Hepatocyte (in vitro differentiated cells): ENCODE data around the gene GOPC. TPM values are rescaled to one million over a fixed set of nuclear protein-coding genes. Genes with fewer than 3 reads are reported as not detected.

Experiments
- DNase-seq: peaks from one replicate; pipeline ENCODE4 v3.0.0-alpha.2; 2016; ENCODE audit warnings: low spot score
- H2AFZ ChIP-seq: fragments of 200-600 bp; sonication (generic); 2 replicates; pipeline ENCODE4 v1.6.0; 2016; ENCODE audit warnings: antibody characterized with exemption, mild to moderate bottlenecking
- H3K27ac ChIP-seq: fragments of 200-600 bp; sonication (generic); 2 replicates; pipeline ENCODE4 v1.5.1; 2016; ENCODE audit warnings: mild to moderate bottlenecking
- H3K27me3 ChIP-seq: fragments of 200-600 bp; sonication (generic); 2 replicates; pipeline ENCODE4 v1.6.1; 2016
- H3K36me3 ChIP-seq: fragments of 200-600 bp; sonication (generic); replicated peaks from 2 replicates; pipeline ENCODE4 v1.5.1; 2016; ENCODE audit warnings: low read depth; ENCODE audit not compliant: insufficient read depth
- H3K4me1 ChIP-seq: fragments of 200-600 bp; sonication (generic); 2 replicates; pipeline ENCODE4 v1.5.1; 2016; ENCODE audit warnings: mild to moderate bottlenecking, moderate library complexity; ENCODE audit not compliant: insufficient read depth
- H3K4me2 ChIP-seq: fragments of 200-600 bp; sonication (generic); 2 replicates; pipeline ENCODE4 v1.6.0; 2016
- H3K4me3 ChIP-seq: fragments of 200-600 bp; sonication (generic); 2 replicates; pipeline ENCODE4 v1.5.1; 2016; ENCODE audit warnings: mild to moderate bottlenecking
- H3K79me2 ChIP-seq: fragments of 200-600 bp; sonication (generic); 2 replicates; pipeline ENCODE4 v1.6.0; 2017; ENCODE audit warnings: mild to moderate bottlenecking
- H3K9me2 ChIP-seq: fragments of 200-600 bp; sonication (generic); replicated peaks from 2 replicates; pipeline ENCODE4 v1.6.0; 2017; ENCODE audit warnings: mild to moderate bottlenecking; ENCODE audit not compliant: insufficient read depth
- H3K9me3 ChIP-seq: fragments of 200-600 bp; sonication (generic); 2 replicates; pipeline ENCODE4 v1.5.1; 2016; ENCODE audit warnings: low read depth, mild to moderate bottlenecking
- H4K20me1 ChIP-seq: fragments of 200-600 bp; sonication (generic); 2 replicates; pipeline ENCODE4 v1.6.0; 2016; ENCODE audit warnings: mild to moderate bottlenecking; ENCODE audit not compliant: insufficient read depth, poor library complexity, severe bottlenecking
- CTCF ChIP-seq: fragments of 200-600 bp; sonication (generic); IDR thresholded peaks from 2 replicates; pipeline ENCODE4 v1.5.1; 2016; ENCODE audit warnings: antibody characterized with exemption, mild to moderate bottlenecking; ENCODE audit not compliant: poor library complexity
- EZH2 ChIP-seq: fragments of 200-600 bp; sonication (generic); IDR thresholded peaks from 2 replicates; pipeline ENCODE4 v1.6.1; 2016; ENCODE audit warnings: antibody characterized with exemption, mild to moderate bottlenecking, borderline replicate concordance
- EZH2phosphoT487 ChIP-seq: fragments of 200-600 bp; sonication (generic); IDR thresholded peaks from one replicate; pipeline ENCODE4 v1.6.1; 2018; ENCODE audit warnings: antibody characterized with exemption, mild to moderate bottlenecking, low read depth, moderate library complexity; ENCODE audit not compliant: unreplicated experiment, severe bottlenecking
- WGBS: methylation state at CpG from one replicate; pipeline ENCODE4 v1.1.6; 2016; ENCODE audit warnings: low lambda C conversion rate; ENCODE audit errors: missing lambda C conversion rate; 5-methylcytosine and 5-hydroxymethylcytosine counted together
- polyA plus RNA-seq: library from polyadenylated mRNA; unstranded; fragments of >200 nt; fragmentation: Nextera tagmentation; extraction: Ambion mirVana; gene quantifications from 2 replicates; pipeline ENCODE4 v1.2.1, GENCODE V29; 2016
- total RNA-seq: library from RNA; depleted of rRNA; stranded (reverse); fragments of >200 nt; gene quantifications from 2 replicates; pipeline ENCODE4 v1.2.3, GENCODE V29; 2014

The GOPC gene
- total and polyA plus RNA-seq, 2 experiments from 2014 or later, result 19.7 to 40.8 TPM

- no peaks in the 10 kb centered on the region for H3K27me3 ChIP-seq
- WGBS, result 84% methylated on average over 6 of the region's 6 CpGs
- peak overlapping the region; percentile 78 for H3K4me3 ChIP-seq
- H2AFZ ChIP-seq, result no peak overlapping the region
- peaks cover 69% of the 10 kb centered on the region for H3K79me2 ChIP-seq
- peak overlapping the region; percentile 77 for H3K4me2 ChIP-seq
- H3K27ac ChIP-seq, result no peak overlapping the region
- H3K36me3 ChIP-seq, result no peaks in the 10 kb centered on the region
- H3K9me3 ChIP-seq, result peaks cover 11% of the 10 kb centered on the region
- H3K4me1 ChIP-seq, result no peaks in the 10 kb centered on the region
- H4K20me1 ChIP-seq, result peaks cover 4% of the 10 kb centered on the region
- TF ChIP-seq EZH2phosphoT487 (no peak), CTCF (no peak)
- no peak for DNase-seq
- H3K9me2 ChIP-seq, result no peaks in the 10 kb centered on the region
Observed at GRCh38 chr6:117600008-117600743, 2.1 kb downstream of the GOPC start.

- Histone ChIP-seq H3K79me2 (peaks cover 93% of the 10 kb centered on the region), H3K9me3 (peaks cover 11% of the 10 kb centered on the region), H2AFZ (no peak overlapping the region), H3K4me2 (no peak overlapping the region), H3K27me3 (no peaks in the 10 kb centered on the region), H3K4me1 (no peaks in the 10 kb centered on the region), H3K36me3 (no peaks in the 10 kb centered on the region), H4K20me1 (peaks cover 8% of the 10 kb centered on the region), H3K4me3 (no peak overlapping the region), H3K27ac (no peak overlapping the region), H3K9me2 (no peaks in the 10 kb centered on the region)
- TF ChIP-seq CTCF (no peak), EZH2 (no peak), EZH2phosphoT487 (no peak)
- 95% methylated on average over 2 of the region's 2 CpGs for WGBS
- DNase-seq, result no peak
Observed at GRCh38 chr6:117597755-117598154, 4.6 kb downstream of the GOPC start.

GRCh38 chr6:117595099-117595923 is 7.0 kb downstream of the GOPC start:
- H3K27me3 ChIP-seq, result no peaks in the 10 kb centered on the region
- H3K36me3 ChIP-seq, result no peaks in the 10 kb centered on the region
- peaks cover 11% of the 10 kb centered on the region for H3K9me3 ChIP-seq
- no peaks in the 10 kb centered on the region for H3K9me2 ChIP-seq
- no peak overlapping the region for H3K4me3 ChIP-seq
- H3K27ac ChIP-seq, result no peak overlapping the region
- peaks cover 8% of the 10 kb centered on the region for H4K20me1 ChIP-seq
- WGBS, result 92% methylated on average over 2 of the region's 2 CpGs
- H3K79me2 ChIP-seq, result peaks cover 90% of the 10 kb centered on the region
- no peaks in the 10 kb centered on the region for H3K4me1 ChIP-seq
- no peak overlapping the region for H2AFZ ChIP-seq
- no peak overlapping the region for H3K4me2 ChIP-seq
- no peak for TF ChIP-seq EZH2
- no peak for DNase-seq

- Histone ChIP-seq H3K4me2 (no peak overlapping the region), H3K27ac (no peak overlapping the region), H3K27me3 (no peaks in the 10 kb centered on the region), H3K9me2 (no peaks in the 10 kb centered on the region), H3K4me1 (no peaks in the 10 kb centered on the region), H2AFZ (no peak overlapping the region), H3K36me3 (no peaks in the 10 kb centered on the region), H3K9me3 (peaks cover 11% of the 10 kb centered on the region), H4K20me1 (peaks cover 5% of the 10 kb centered on the region), H3K4me3 (no peak overlapping the region), H3K79me2 (peaks cover 89% of the 10 kb centered on the region)
- 74% methylated on average over 3 of the region's 3 CpGs for WGBS
- no peak for DNase-seq
- TF ChIP-seq EZH2phosphoT487, result no peak
- TF ChIP-seq CTCF, result no peak
- no peak for TF ChIP-seq EZH2
Observed at GRCh38 chr6:117592983-117593759, 9.1 kb downstream of the GOPC start.
